A172 (cell line): ENCODE measurements around the gene DOCK1. TPM values are rescaled to one million over a fixed set of nuclear protein-coding genes. Genes with fewer than 3 reads are reported as not detected.
A peak's percentile ranks its signal among the peaks of the same experiment; 100 is the strongest.

Source experiments
- DNase-seq: peaks from one replicate; pipeline ENCODE4 v3.0.0-alpha.2; 2015; ENCODE audit warnings: low spot score
- total RNA-seq: library from RNA; depleted of rRNA; stranded (reverse); fragments of >200 nt; shearing (Covaris generic); gene quantifications from 2 replicates; pipeline ENCODE4 v1.2.3, GENCODE V29; 2014

Gene DOCK1
- total RNA-seq, 1 experiment from 2014 or later, result 29.8 TPM

DNA sequence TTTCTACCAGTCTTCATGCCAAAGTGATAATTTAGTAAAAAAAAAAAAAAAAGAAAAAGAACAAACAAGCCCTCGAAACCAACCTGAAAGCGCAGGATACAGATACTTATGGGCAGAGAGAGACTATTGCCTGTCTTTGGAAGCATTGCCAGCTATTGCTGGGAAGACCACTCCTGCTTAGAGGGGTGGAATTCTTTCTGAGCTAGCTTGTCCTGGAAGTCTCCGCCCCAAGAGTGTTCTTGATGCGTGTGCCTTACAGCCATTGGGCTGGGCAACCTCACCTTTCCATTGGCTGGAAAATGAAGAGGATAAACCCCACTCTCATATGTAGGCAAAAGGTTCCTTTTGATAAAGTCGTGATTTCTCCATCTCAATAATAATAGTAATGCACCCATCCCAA, 311.0 kb downstream of the DOCK1 start:
- no peak for DNase-seq

DNA sequence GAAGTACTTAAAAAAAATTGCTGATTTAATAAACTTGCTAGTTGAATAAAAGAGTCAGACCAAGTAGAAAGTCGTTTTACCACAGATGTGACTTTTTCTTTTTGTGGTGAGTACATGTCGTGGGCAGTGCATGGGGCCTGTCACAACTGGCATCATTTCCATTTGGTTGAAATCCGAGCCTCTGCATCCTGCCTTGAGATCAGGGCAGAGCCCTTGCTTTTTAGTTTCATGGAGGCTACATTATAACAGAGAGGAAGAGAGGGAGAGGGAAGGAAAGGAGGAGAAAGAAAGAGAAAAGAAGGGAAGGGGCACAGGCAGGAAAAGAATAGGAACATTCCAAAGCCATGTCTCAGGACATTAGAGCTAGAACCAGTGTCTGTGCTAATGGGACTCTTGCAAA, 311.6 kb downstream of the DOCK1 start:
- DNase-seq, result no peak

DNA sequence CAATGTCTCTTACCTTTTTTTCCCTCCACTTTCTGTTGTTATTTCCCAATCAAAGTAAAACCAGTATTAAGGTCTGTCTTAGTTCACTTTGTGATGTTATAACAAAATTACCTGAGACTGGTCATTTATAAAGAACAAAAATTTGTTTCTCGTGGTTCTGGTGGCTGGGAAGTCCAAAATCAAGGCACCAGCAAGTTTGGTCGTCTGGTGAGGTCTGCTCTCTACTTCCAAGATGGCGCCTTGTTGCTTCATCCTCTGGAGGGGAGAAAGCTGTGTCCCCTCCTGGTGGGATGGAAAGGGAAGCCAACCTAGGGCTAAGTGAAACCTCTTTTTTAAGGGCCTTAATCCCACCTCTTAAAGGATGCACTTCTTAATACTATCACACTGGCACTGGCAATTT, 313.4 kb downstream of the DOCK1 start:
- no peak for DNase-seq

DNA sequence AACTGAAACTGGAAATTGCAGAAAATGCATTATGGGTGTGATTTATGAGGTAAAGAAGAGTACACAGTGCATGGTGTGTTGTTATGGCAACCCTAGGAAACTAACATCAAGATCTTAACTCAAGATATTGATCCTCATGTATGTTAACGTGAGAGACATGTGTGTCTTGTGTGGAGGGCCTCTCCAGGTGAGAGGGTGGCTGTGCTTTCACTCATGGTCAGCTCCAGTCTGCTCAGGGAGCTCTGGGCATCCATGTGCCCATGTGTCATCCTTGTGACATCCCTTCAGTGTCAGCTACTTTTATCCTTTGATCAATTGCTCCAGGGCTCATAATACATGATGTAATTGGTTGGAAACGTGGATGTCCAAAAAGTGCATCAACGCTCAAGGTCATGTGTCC, 316.1 kb downstream of the DOCK1 start:
- DNase-seq, result no peak

DNA sequence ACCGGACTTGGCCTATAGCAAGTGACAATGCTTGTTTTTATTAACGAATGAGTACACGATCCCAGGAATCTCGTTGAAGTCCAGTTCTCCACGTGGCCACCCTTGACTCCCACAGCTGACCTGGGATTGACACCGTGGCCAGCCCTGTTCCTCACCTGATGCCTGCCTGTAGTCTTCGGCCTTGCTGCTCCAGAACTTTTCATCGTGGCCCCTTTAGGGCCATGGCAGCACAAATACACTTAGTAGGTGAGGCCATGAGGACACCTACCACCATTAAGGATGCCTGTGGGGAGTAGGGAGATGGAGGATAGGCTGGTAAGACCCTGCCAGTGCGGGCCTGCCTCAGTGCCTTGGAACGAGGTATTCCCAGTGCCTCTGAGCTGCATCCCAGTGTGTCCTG, 321.8 kb downstream of the DOCK1 start:
- no peak for DNase-seq

DNA sequence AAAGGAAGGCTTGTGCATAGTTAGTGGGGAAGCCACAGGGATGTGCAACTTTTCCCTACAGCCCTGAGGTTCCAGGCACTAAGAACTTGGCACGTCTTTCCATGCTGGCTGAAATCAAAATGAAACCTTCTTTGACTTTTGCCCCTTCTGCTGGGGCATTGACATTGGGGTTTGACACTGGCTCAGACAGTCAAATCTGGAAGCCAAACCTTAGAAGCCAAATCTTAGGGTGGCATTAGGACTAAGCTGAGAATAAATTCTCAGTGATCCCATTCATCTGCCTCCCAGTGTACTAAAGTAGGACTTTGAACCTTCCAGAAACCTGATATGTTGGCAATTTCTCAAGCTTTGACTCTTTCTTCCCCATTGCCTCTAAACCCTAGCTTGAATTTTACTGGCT, 322.4 kb downstream of the DOCK1 start:
- no peak for DNase-seq

DNA sequence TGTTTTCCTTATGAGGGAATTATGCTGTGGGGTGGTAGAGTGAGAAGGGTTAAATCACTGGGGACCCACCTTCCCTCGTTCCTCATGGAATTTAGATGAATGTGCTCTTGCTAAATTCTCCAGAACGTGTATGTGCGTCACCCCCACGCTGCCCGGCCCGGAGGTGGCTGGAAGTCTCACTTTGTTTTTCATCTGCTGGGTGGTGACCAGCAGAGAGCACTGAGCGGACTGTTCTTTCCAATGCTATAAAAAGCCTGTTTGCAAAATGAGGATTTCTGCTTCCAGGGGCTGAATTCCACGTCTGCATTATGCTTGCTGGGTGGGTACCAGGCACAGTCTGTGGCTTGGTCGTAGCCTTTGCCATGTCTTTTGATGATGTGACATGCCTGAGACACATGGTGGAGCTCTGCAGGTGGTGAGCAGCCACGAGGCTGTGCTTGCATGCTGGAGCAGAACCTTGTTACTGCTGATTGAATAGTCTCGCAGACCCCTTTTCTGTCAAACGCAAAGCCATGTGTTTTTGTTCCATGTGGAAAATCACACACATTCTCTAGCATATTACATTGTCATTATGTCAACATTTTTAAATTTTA, 323.1 kb downstream of the DOCK1 start:
- no peak for DNase-seq

DNA sequence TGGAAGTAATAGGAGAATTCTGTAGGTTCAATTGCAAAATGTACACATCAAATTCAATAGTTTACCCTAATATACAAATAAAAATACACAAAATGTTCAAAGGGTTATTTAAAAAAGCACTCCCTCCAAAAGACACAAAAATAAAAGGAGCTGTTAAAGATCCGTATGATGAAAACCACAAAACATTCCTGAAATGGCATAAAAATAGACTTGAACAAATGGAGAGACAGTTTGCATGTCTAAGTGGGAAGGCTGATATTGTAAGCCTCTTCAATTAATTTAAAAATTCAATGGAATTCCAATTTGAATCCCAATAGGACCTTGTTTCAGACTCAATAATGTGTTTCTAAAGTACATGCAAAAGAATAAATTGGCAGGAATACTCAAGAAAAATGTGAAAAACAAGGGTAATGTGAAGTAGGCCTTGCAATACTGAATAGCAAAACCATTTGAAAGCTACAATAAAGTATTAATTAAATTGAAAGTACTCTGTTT, 329.1 kb downstream of the DOCK1 start:
- DNase-seq, result no peak

DNA sequence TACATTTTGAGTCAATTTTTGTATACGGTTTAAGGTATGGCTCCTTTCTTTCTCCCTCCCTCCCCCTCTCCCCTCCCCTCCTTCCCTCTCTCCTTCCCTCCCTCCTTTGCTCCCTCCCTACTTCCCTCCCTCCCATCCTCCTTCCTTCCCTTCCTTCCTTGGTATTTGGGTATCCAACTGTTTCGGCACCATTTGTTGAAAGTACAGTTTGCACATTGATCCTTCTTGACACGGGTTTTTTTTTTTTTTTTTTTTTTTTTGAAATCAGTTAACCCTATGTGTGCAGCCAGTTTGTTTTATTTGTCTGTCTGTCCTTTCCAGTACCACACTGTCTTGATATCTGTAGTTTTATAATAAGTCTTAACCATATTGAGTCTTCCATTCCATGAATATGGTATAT, 331.0 kb downstream of the DOCK1 start:
- DNase-seq, result no peak

DNA sequence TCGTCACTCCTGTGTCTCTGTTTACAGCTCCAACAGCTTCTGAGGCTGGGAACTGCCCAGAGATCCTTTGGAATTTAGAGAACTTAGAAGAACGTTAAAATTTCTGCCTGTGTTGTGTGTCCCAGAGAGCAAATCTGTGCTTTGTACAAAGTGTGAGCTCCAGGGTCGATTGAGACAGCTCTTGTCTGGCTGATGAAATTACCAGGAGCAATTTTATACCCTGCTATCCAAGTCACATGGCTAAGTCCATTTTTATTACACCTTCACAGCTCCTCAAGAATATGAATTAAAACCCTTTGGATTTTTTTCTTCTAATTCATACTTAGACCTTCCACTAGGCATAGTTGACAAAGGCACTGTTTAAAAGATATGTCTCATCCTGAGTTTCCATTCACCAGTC, 337.7 kb downstream of the DOCK1 start:
- DNase-seq, result no peak

DNA sequence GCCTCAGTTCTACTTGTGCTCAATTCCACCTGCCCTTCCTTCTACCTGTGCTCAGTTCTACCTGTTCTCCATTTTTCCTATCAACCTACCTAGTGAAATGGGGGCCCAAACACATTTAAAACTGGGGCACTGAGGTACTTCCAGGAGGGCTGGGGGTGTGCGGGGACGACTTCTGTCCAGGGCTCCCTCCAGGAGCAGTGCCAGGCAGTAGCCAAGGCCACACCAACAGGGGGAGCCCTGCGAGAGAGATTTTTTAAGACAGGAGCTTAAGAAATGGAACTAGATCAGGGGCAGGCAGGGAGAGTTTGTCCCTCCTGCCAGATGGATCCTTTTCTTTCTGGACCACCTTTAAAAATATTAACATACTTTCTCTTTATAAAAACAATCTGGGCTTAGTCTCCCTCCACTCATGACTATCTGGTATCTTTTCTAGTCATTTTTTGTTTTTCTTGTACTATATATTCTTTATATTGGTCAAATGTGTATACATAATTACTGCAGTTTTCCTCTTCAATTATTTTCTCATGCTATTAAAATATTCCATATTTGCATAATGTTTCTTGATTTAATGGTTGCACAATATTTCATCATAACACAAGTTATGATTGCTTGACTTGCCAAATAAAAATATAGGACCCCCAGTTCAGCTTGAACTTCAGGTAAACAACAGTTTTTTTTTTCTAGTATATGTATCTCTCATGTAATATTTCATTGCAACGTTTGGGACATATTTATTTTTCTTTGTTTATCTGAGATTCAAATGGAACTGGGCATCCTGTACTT, 338.5 kb downstream of the DOCK1 start:
- DNase-seq, result peak; percentile 15

DNA sequence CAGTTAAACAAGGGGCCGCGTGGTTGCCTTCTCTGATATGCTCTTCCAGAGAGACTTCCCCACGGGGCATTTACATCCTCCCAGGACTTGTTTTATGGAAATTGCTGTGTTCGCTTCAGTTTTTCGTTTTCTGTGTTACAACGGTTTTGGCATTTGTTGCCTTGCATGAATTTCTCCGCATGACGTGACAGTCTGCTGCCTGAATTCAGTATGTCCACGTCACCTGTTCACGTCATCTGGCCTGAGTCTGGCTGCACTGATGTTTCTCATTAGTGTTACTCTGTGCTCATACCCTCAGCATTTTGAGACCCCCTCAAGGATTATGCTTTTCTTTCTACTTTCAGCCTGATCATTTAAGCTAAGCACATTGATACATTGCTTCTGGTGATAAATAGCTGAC, 340.2 kb downstream of the DOCK1 start:
- DNase-seq, result no peak

DNA sequence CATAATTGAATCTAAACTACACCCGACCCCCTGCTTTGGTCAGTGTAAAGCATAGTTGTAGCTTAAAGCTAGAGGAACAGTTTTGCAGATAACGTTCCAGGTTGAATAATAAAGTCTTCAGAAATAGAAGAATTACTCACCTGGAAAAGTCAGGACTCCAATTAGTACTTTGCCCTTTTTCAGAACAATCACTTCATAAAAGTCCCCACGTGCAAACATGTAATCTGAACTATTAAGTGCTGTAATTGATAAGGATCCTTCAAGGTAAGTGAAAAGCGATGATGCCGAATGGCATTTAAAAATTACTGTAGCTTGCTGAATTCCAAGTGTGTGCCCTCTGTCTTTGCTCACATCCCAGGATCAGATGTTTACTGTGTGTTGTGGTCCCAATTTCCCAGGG, 344.8 kb downstream of the DOCK1 start:
- no peak for DNase-seq

DNA sequence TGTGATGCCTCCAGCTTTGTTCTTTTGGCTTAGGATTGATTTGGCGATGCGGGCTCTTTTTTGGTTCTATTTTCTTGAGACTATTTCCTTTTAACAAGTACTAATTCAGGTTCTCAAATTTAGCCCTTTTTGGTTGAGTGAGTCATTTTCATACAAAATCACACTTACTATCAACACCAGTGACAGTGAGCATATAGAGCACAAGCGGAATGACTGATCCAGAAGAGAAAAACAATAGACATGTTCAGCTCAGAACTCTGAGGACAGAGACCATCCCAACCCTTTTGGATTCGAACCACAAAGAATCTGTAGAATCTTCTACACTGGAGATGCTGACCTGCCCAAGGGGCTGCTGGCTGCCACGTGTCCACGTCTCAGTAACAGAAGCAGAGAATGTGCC, 347.6 kb downstream of the DOCK1 start:
- DNase-seq, result no peak

DNA sequence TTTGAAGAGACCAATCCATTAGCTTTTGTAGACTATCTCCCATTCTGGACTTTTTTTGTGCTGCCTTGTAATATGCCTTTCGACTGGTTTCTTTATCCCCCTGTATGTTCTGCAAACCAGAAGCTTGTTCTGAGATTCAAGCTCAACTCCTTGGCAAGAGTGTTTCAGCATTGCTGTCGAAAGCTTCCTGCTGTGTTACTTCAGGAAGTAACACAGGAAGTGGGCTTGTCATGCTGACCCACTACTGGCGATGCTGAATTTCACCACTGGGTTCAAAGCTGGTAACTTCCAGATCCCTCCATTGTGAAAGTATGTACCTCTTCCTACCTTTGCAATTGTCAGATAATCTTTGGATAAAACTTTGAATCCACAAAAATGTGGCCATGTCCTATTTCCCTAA, 349.0 kb downstream of the DOCK1 start:
- no peak for DNase-seq

DNA sequence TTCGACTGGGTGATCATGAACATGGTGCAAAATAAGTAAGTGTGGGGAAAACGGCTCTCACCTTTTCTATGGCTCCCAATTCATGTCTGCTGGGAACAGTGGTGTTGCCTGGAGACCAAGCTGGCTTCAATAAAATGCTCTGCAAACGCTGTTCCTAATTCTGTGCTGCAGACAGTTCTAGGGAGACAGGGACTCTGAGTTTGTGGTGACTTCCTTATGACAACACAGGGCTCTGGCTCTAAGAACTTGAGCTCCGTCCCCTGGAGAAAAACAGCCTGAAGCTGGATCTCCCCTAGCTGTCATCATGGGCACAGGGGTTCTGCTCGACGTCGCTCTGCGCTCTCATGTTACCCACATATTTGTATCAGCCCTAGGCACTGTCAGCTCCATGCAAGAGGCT, 352.2 kb downstream of the DOCK1 start:
- no peak for DNase-seq

DNA sequence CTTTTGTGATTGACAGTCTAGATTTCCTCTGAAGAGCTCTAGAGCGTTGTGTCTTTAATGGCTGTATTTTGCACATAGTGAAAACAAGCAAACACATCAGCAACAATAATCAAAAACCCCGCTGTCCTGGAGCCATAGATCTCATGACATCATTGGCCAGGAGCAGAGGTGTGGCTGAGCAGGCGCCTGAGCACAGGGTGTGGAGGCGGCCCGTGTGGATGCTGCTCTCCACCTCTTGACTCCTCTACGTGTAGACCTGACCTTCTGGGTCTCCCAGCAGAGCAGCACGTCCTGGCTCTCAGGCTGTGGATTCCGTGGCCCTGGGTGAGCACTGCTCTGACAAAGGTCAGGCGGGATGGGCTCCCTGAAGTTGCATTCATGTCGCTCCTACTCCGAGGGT, 354.1 kb downstream of the DOCK1 start:
- DNase-seq, result no peak

DNA sequence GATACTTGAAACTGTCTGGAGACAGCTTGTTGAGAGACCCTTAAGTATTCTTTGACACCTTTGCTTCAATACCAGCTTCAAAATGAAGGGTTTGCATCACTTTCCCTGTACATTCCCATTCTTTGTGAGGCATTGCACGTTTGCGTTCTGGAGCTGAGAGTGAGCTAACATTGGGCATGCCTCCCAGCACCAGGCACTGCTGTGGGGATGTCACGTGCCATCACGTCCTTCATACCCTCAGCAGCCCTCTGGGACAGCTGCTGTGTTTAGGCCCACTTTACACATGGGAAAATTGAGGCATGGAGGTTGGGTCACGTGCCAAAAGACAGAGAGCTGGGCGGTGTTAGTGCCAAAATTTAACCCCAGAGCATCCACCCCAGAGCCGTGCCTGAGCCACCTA, 357.4 kb downstream of the DOCK1 start:
- no peak for DNase-seq

DNA sequence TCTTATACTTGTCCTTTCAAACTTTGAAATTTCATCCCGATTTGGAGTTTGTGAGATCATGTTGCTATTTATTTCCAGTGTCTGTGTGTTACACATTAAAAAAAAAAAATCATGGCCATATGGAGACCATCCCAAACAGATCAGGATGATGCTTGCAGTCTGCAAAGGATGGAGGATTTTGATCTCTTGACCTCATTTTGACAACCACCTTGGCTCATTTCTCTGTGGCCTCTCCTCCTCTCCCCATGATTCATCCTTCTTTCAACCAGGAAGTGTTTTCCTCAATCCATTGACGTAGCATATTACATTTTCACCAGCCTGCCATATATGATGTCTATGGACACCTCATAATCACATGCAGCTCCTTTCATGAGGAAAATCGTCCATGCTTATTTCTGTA, 360.1 kb downstream of the DOCK1 start:
- DNase-seq, result no peak

DNA sequence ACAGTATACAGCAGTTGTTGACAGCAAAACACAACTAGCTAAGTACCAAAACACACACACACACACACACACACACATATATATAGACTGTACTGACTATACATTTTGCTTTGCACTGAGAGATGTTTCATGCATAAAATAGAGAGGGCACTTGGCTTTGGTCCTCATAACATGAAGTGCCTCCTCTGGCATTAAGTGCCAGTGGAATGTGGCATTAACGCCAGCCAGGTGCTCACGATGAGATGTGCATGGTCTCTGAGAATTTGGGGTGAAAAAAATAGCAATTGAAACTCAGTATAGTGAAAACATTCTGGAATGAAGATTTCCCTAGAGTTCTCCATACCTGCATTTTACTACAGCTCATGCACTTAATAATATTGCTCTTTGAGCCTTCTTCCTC, 361.2 kb downstream of the DOCK1 start:
- DNase-seq, result no peak

DNA sequence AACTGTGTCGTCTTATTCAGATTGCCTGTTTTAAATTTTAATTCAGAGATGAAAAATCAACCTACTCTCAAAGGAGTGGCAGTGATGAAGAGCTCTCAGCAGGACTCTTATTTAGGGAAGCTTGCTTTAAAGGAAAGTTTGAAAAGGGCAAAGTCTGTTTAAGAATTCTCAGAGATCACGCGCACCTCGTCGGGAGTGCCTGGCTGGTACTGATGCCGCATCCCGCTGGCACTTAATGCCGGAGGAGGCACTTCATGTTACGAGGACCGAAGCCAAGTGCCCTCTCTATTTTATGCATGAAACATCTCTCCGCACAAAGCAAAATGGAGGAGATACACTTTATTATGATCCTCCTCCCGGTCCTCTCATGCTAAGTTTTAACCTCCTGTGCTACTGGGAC, 362.2 kb downstream of the DOCK1 start:
- DNase-seq, result no peak

DNA sequence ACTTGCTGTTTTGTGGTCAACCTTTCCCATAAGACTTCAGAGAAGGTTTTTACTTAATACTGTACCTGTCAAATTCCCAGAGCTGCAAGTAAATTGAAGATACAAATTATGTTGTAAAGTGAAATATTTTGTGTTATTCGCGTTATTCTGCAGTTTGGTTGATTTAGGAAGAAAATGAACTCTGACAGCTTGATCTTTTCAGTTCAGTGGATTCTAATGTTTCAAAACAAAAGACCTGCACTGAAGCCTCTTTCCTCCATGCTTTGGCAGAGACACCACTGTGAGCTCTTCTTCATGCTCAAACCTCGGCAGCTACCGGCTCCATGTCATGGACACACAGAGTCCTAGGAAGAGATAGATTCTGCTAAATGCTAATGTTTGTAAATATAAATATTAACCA, 366.8 kb downstream of the DOCK1 start:
- no peak for DNase-seq

DNA sequence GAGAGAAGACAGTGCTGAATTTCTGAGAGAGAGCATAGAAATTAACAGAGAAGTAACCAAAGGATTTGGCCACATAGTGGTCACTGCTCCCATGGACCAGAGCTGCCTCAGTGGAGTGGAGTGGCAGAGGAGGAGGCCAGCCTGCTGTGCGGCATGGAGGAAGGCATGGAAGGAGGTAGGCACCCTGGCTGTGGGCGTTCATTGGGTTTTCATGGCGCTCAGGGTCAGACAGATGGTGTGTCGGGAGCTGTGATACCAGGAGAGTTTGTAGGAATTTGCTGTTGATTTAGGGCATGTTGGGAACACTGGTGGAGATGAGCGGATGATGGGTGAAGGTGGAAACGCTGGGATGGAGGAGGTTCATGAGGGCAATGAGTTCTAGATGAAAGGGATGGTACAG, 370.0 kb downstream of the DOCK1 start:
- DNase-seq, result no peak
